Adipocyte (in vitro differentiated cells): Measurements from ENCODE around the gene FFAR4.
"Not testable (repeated sequence)": the region's sequence is repeated elsewhere in the genome, so short reads cannot be mapped to it uniquely, and the experiment has no call there.

Experiments used
- DNase-seq: peaks from one replicate; pipeline ENCODE4 v3.0.0-alpha.2; 2015; ENCODE audit warnings: low read depth
- H3K27me3 ChIP-seq: replicated peaks from 2 replicates; pipeline ENCODE4 v1.7.0; 2013; ENCODE audit warnings: mild to moderate bottlenecking, low read length, moderate library complexity; ENCODE audit not compliant: control insufficient read depth, insufficient read depth
- H3K36me3 ChIP-seq: 2 replicates; pipeline ENCODE4 v1.7.0; 2013; ENCODE audit warnings: low read length, mild to moderate bottlenecking, moderate library complexity; ENCODE audit not compliant: control insufficient read depth, insufficient read depth, severe bottlenecking
- H3K4me1 ChIP-seq: 2 replicates; pipeline ENCODE4 v1.7.0; 2013; ENCODE audit warnings: mild to moderate bottlenecking, low read length, moderate library complexity; ENCODE audit not compliant: control insufficient read depth, insufficient read depth
- H3K4me3 ChIP-seq: 2 replicates; pipeline ENCODE4 v1.7.0; 2013; ENCODE audit warnings: mild to moderate bottlenecking, low read length, moderate library complexity
- H3K9ac ChIP-seq: 2 replicates; pipeline ENCODE4 v1.7.0; 2013; ENCODE audit warnings: mild to moderate bottlenecking, low read length, moderate library complexity
- H3K9me3 ChIP-seq: 2 replicates; pipeline ENCODE4 v1.7.0; 2013; ENCODE audit warnings: mild to moderate bottlenecking, low read length, moderate library complexity; ENCODE audit not compliant: control insufficient read depth

The FFAR4 gene

DNA sequence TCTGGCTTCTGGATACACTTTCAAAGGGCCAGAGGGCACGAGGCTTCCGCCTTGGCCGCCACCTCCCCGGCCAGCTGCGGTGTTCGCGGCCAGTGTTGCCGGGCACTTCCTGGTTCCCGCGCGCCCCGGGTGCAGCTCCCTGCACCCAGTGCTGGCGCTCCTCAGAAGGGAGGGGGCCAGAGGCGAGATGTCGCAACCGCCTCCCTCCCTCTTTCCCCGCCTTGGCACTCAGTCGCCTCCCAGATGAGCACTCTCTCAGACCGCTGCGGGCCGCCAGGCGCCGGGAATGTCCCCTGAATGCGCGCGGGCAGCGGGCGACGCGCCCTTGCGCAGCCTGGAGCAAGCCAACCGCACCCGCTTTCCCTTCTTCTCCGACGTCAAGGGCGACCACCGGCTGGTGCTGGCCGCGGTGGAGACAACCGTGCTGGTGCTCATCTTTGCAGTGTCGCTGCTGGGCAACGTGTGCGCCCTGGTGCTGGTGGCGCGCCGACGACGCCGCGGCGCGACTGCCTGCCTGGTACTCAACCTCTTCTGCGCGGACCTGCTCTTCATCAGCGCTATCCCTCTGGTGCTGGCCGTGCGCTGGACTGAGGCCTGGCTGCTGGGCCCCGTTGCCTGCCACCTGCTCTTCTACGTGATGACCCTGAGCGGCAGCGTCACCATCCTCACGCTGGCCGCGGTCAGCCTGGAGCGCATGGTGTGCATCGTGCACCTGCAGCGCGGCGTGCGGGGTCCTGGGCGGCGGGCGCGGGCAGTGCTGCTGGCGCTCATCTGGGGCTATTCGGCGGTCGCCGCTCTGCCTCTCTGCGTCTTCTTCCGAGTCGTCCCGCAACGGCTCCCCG, at the start of gene FFAR4:
Gene FFAR4 (plus strand): TSS at position 231 of the 842 bp plus-strand sequence. CDS start 56 bp downstream, at position 287.
- H3K27me3 ChIP-seq = peaks cover 78% of the 10 kb centered on the region
- H3K36me3 ChIP-seq = no peaks in the 10 kb centered on the region
- peaks cover 5% of the 10 kb centered on the region for H3K4me1 ChIP-seq
- peak; percentile 40 for DNase-seq
- peak within 1 kb of the TSS; percentile 52 for H3K4me3 ChIP-seq
- H3K9ac ChIP-seq = no peak within 1 kb of the TSS
- H3K9me3 ChIP-seq = no peaks in the 10 kb centered on the region

GRCh38 chr10:93518531-93518930, 47.9 kb upstream of the FFAR4 start:
- no peak overlapping the region for H3K9ac ChIP-seq
- no peaks in the 10 kb centered on the region for H3K27me3 ChIP-seq
- no peak for DNase-seq
- no peak overlapping the region for H3K4me3 ChIP-seq
- H3K4me1 ChIP-seq = peaks cover 24% of the 10 kb centered on the region
- no peaks in the 10 kb centered on the region for H3K36me3 ChIP-seq
- H3K9me3 ChIP-seq = no peaks in the 10 kb centered on the region

GRCh38 chr10:93535293-93535692, 31.2 kb upstream of the FFAR4 start:
- H3K9ac ChIP-seq = no peak overlapping the region
- H3K4me1 ChIP-seq = no peaks in the 10 kb centered on the region
- DNase-seq = no peak
- H3K27me3 ChIP-seq = no peaks in the 10 kb centered on the region
- H3K36me3 ChIP-seq = no peaks in the 10 kb centered on the region
- no peak overlapping the region for H3K4me3 ChIP-seq
- H3K9me3 ChIP-seq = no peaks in the 10 kb centered on the region

- H3K4me3 ChIP-seq, H3K36me3 ChIP-seq, H3K9me3 ChIP-seq, DNase-seq, H3K27me3 ChIP-seq, H3K9ac ChIP-seq, H3K4me1 ChIP-seq: not testable (repeated sequence)
Observed at GRCh38 chr10:93540871-93541270, 25.6 kb upstream of the FFAR4 start.

DNA sequence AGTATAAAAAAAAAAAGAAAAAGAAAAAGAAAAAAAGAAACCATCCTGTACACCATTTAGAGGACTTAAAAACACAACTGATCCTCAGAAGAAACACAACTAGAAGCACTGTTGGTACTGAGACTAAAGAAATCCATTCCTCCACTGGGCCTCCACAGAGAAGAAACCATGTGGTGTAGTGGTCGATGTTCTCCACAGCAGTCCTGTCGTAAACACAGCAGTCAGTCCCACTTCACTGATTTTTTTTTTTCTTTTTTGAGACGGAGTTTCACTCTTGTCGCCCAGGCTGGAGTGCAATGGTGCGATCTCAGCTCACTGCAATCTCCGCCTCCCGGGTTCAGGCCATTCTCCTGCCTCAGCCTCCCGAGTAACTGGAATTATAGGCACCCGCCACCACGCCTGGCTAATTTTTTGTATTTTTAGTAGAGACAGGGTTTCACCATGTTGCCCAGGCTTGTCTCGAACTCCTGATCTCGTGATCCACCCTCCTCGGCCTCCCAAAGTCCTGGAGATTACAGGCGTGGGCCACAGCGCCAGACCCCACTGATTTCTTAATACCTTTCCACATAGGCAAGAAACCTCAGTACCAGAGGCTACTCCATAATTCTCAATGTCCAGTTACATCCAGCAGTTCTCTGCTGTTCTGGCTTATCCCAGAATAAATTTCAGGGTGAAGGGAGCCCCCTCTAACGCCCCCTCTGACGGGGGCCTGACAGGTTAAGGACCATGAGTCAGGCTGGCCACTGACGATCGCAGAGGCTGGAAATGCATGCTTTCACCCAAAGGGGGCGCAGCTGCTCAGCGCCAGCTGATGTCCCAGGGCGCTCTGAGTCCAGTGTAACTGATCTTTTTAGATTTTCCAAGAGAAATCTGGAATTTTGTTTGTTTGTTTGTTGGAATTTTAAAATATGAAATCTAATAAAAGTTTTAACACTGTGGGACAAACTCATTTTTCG, 24.8 kb upstream of the FFAR4 start:
- Histone ChIP-seq H3K4me3 (peak overlapping the region; percentile 80), H3K36me3 (no peaks in the 10 kb centered on the region), H3K4me1 (peaks cover 5% of the 10 kb centered on the region), H3K9me3 (no peaks in the 10 kb centered on the region), H3K27me3 (peaks cover 9% of the 10 kb centered on the region), H3K9ac (peak overlapping the region; percentile 68)
- DNase-seq = peak; percentile 83

GRCh38 chr10:93542358-93542791, 24.1 kb upstream of the FFAR4 start:
- Histone ChIP-seq H3K9ac (peak overlapping the region; percentile 68), H3K27me3 (peaks cover 9% of the 10 kb centered on the region), H3K36me3 (no peaks in the 10 kb centered on the region), H3K9me3 (no peaks in the 10 kb centered on the region), H3K4me1 (peaks cover 5% of the 10 kb centered on the region), H3K4me3 (peak overlapping the region; percentile 80)
- DNase-seq = peak; percentile 52

GRCh38 chr10:93546995-93547394, 19.5 kb upstream of the FFAR4 start:
- DNase-seq, H3K27me3 ChIP-seq, H3K9ac ChIP-seq, H3K4me1 ChIP-seq, H3K9me3 ChIP-seq, H3K36me3 ChIP-seq, H3K4me3 ChIP-seq: not testable (repeated sequence)

- no peaks in the 10 kb centered on the region for H3K9me3 ChIP-seq
- DNase-seq = no peak
- H3K4me1 ChIP-seq = peaks cover under 1% of the 10 kb centered on the region
- H3K27me3 ChIP-seq = peaks cover 9% of the 10 kb centered on the region
- H3K36me3 ChIP-seq = no peaks in the 10 kb centered on the region
- H3K4me3 ChIP-seq = no peak overlapping the region
- H3K9ac ChIP-seq = no peak overlapping the region
Observed at GRCh38 chr10:93547522-93547921, 18.9 kb upstream of the FFAR4 start.

GRCh38 chr10:93548376-93549071, 17.9 kb upstream of the FFAR4 start:
- no peaks in the 10 kb centered on the region for H3K9me3 ChIP-seq
- no peaks in the 10 kb centered on the region for H3K36me3 ChIP-seq
- no peak overlapping the region for H3K4me3 ChIP-seq
- H3K9ac ChIP-seq = no peak overlapping the region
- DNase-seq = peak; percentile 40
- peaks cover 9% of the 10 kb centered on the region for H3K27me3 ChIP-seq
- H3K4me1 ChIP-seq = peaks cover 3% of the 10 kb centered on the region

GRCh38 chr10:93550606-93551005, 15.9 kb upstream of the FFAR4 start:
- peaks cover 21% of the 10 kb centered on the region for H3K4me1 ChIP-seq
- no peak overlapping the region for H3K4me3 ChIP-seq
- peaks cover 9% of the 10 kb centered on the region for H3K27me3 ChIP-seq
- DNase-seq = no peak
- H3K9me3 ChIP-seq = no peaks in the 10 kb centered on the region
- no peaks in the 10 kb centered on the region for H3K36me3 ChIP-seq
- no peak overlapping the region for H3K9ac ChIP-seq

DNA sequence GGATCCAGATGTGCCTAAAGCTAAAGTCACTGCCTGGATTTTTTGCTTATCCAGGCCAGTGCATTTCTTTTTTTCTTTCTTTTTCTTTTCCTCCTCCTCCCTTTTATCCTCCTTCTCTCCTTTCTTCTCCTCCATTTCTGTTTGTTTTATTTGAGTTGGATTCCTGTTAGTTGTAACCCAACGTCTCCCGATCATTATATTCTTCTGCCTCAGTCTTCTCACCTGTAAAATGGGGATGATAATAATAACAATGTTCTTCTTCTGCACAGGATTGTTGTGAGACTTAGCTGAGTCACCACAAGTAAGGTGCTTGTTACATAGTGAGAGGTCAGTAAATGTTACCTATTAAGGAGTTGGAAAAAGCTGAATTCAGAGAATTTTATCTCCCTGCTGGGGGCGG, 13.7 kb upstream of the FFAR4 start:
- Histone ChIP-seq H3K36me3 (no peaks in the 10 kb centered on the region), H3K9me3 (no peaks in the 10 kb centered on the region), H3K27me3 (no peaks in the 10 kb centered on the region), H3K4me1 (peaks cover 21% of the 10 kb centered on the region), H3K9ac (no peak overlapping the region), H3K4me3 (no peak overlapping the region)
- no peak for DNase-seq
